HepG2 (cell line): ENCODE measurements around the gene C18orf54. TPM values are rescaled to one million over a fixed set of nuclear protein-coding genes. Genes with fewer than 3 reads are reported as not detected.

ENCODE experiments used
- ATF7-NPFF ChIP-seq: sonication (generic); formaldehyde crosslinking; IDR thresholded peaks from 2 replicates; pipeline ENCODE4 v1.8.1; 2023; ENCODE audit warnings: mild to moderate bottlenecking, low read depth, missing genetic modification reagents, moderate library complexity
- HDAC6 ChIP-seq: fragments of 200-600 bp; sonication (generic); IDR thresholded peaks from 2 replicates; pipeline ENCODE4 v1.7.0; 2017; ENCODE audit warnings: mild to moderate bottlenecking, antibody characterized with exemption, low read length, low read depth
- JUN ChIP-seq: sonication (generic); formaldehyde crosslinking; IDR thresholded peaks from 2 replicates; pipeline ENCODE4 v1.4.0; 2020; ENCODE audit warnings: mild to moderate bottlenecking, missing genetic modification reagents
- KDM6A ChIP-seq: IDR thresholded peaks from 2 replicates; pipeline ENCODE4 v1.6.1; 2016; ENCODE audit warnings: low read depth
- MLLT10 ChIP-seq: sonication (generic); formaldehyde crosslinking; IDR thresholded peaks from 2 replicates; pipeline ENCODE4 v1.4.0; 2020; ENCODE audit warnings: missing genetic modification reagents
- MYC ChIP-seq: sonication (generic); formaldehyde crosslinking; IDR thresholded peaks from 2 replicates; pipeline ENCODE4 v1.9.0; 2021; ENCODE audit warnings: missing genetic modification reagents, borderline replicate concordance
- NR1H2 ChIP-seq: sonication (generic); formaldehyde crosslinking; IDR thresholded peaks from 2 replicates; pipeline ENCODE4 v1.8.1; 2022; ENCODE audit warnings: low read depth, missing genetic modification reagents, borderline replicate concordance
- PHF20 ChIP-seq: sonication (generic); formaldehyde crosslinking; IDR thresholded peaks from 2 replicates; pipeline ENCODE4 v1.5.0; 2020; ENCODE audit warnings: mild to moderate bottlenecking, missing genetic modification reagents
- POLR2AphosphoS2 ChIP-seq: IDR thresholded peaks from 2 replicates; pipeline ENCODE4 v1.6.1; 2011; ENCODE audit warnings: low read depth, low read length, improper control_type of control experiment
- RFX1 ChIP-seq: fragments of 450-650 bp; IDR thresholded peaks from 2 replicates; pipeline ENCODE4 v1.6.1; 2017
- TOPORS ChIP-seq: sonication (generic); formaldehyde crosslinking; IDR thresholded peaks from 2 replicates; pipeline ENCODE4 v1.8.0; 2023; ENCODE audit warnings: mild to moderate bottlenecking, missing genetic modification reagents
- ZMAT3 ChIP-seq: sonication (generic); formaldehyde crosslinking; conservative IDR thresholded peaks from 2 replicates; pipeline ENCODE4 v1.7.0; 2021; ENCODE audit warnings: missing genetic modification reagents
- ZNF335 ChIP-seq: sonication (generic); formaldehyde crosslinking; IDR thresholded peaks from 2 replicates; pipeline ENCODE4 v1.4.0; 2020; ENCODE audit warnings: missing genetic modification reagents
- ZNF44 ChIP-seq: sonication (generic); formaldehyde crosslinking; IDR thresholded peaks from 2 replicates; pipeline ENCODE4 v1.5.1; 2020; ENCODE audit warnings: mild to moderate bottlenecking, missing genetic modification reagents
- ZNF510 ChIP-seq: sonication (generic); formaldehyde crosslinking; IDR thresholded peaks from 2 replicates; pipeline ENCODE4 v1.4.0; 2020; ENCODE audit warnings: low read depth, mild to moderate bottlenecking, missing genetic modification reagents
- ZNF549 ChIP-seq: sonication (generic); formaldehyde crosslinking; IDR thresholded peaks from 2 replicates; pipeline ENCODE4 v1.5.0; 2020; ENCODE audit warnings: missing genetic modification reagents
- ZNF552 ChIP-seq: sonication (generic); formaldehyde crosslinking; IDR thresholded peaks from 2 replicates; pipeline ENCODE4 v1.9.0; 2022; ENCODE audit warnings: missing genetic modification reagents, mild to moderate bottlenecking, borderline replicate concordance
- ZNF556 ChIP-seq: sonication (generic); formaldehyde crosslinking; IDR thresholded peaks from 2 replicates; pipeline ENCODE4 v1.4.0; 2020; ENCODE audit warnings: mild to moderate bottlenecking, missing genetic modification reagents, borderline replicate concordance
- ZNF766 ChIP-seq: sonication (generic); formaldehyde crosslinking; IDR thresholded peaks from 2 replicates; pipeline ENCODE4 v1.5.0; 2020; ENCODE audit warnings: missing genetic modification reagents, borderline replicate concordance
- ZNF782 ChIP-seq: sonication (generic); formaldehyde crosslinking; IDR thresholded peaks from 2 replicates; pipeline ENCODE4 v1.4.0; 2020; ENCODE audit warnings: missing genetic modification reagents, mild to moderate bottlenecking, borderline replicate concordance
- ZSCAN22 ChIP-seq: sonication (generic); formaldehyde crosslinking; IDR thresholded peaks from 2 replicates; pipeline ENCODE4 v1.4.0; 2020; ENCODE audit warnings: mild to moderate bottlenecking, missing genetic modification reagents
- polyA plus RNA-seq, 8 experiments: library from polyadenylated mRNA; depleted of rRNA in 3 of 8; stranded (reverse) in 7 of 8; unstranded in 1 of 8; fragments of >200 nt; fragmentation: Illumina TruSeq in 4 of 8; extraction: Trizol in 4 of 8; gene quantifications; 2 replicates each; pipeline versions ENCODE4 v1.2.1 to v1.2.3, GENCODE V29; 2011 to 2016; ENCODE audit warnings: low read depth in 4 of 8, missing spikeins in 1 of 8, mixed read lengths in 1 of 8; ENCODE audit not compliant: insufficient read depth in 1 of 8
- total RNA-seq, 5 experiments: library from RNA; depleted of rRNA; stranded (reverse); fragments of >200 nt; fragmentation: Illumina TruSeq; extraction: Trizol; gene quantifications; 2 replicates each; pipeline ENCODE4 v1.2.3, GENCODE V29; 2016; ENCODE audit warnings: low read depth in 1 of 5
- TF ChIP-seq, protein P1 (sequence below): IDR thresholded peaks from 2 replicates; pipeline ENCODE4 v1.6.1; 2016; ENCODE audit warnings: low read depth
- TF ChIP-seq, protein P2 (sequence below): sonication (generic); formaldehyde crosslinking; IDR thresholded peaks from 2 replicates; pipeline ENCODE4 v1.8.1; 2023; ENCODE audit warnings: mild to moderate bottlenecking, missing genetic modification reagents
- TF ChIP-seq, protein P3 (sequence below): sonication (generic); formaldehyde crosslinking; IDR thresholded peaks from 2 replicates; pipeline ENCODE4 v1.4.0; 2020; ENCODE audit warnings: missing genetic modification reagents
- TF ChIP-seq, protein P4 (sequence below): IDR thresholded peaks from 2 replicates; pipeline ENCODE4 v1.6.1; 2016; ENCODE audit warnings: low read depth, control low read depth
- TF ChIP-seq, protein P5 (sequence below): IDR thresholded peaks from 2 replicates; pipeline ENCODE4 v1.6.1; 2016; ENCODE audit warnings: low read depth, borderline replicate concordance

The C18orf54 gene
- total and polyA plus RNA-seq, 2 of the 13 experiments (the other 11 are each of a cell fraction or from before 2014, with no cell fraction given): 1.8 to 2.5 TPM

DNA sequence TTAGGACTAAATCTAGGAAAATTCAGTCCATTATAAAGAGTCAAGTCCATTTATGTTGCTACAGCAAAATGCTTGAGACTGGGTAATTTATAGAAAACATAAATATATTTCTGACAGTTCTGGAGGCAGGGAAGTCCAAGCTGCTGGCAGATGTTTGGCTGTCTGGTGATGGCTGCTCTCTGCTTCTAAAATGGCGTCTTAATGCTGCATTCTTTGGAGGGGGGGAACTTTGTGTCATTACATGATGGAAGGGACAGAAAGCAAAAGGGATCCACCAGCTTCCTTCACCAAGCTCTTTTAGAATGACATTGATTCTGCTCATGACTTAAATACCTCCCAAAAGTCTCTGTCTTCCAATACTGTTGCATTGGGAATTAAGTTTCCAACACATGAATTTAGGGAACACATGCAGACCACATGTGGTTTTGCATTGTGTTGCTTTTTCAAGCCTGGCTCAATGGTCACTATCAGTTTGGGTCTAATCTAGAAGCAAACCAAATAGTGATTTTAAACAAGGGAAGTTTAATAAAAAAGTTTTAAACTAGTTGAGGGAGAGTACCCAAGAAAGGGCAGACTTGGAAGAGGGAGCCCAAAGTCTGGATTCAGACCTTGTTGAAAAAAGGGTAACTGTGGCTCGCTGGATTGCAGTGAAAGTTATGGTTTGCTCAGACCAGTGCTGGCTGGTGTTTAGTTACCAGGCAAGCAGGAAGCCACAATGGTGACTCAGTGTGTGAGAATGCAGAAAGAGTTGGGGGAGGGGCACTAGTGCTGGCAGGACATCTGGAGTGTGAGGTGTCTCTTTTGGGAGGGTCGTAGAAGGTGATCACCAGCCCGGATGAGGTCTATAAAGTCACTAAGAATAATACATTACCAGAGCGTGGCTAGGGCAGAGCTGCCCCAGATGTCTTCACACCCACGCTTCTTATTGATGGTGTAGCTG is 30.8 kb downstream of the C18orf54 start (continued):
- TF ChIP-seq, protein P1, sequence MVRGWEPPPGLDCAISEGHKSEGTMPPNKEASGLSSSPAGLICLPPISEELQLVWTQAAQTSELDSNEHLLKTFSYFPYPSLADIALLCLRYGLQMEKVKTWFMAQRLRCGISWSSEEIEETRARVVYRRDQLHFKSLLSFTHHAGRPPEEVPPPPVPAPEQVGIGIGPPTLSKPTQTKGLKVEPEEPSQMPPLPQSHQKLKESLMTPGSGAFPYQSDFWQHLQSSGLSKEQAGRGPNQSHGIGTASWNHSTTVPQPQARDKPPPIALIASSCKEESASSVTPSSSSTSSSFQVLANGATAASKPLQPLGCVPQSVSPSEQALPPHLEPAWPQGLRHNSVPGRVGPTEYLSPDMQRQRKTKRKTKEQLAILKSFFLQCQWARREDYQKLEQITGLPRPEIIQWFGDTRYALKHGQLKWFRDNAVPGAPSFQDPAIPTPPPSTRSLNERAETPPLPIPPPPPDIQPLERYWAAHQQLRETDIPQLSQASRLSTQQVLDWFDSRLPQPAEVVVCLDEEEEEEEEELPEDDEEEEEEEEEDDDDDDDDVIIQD: peak; percentile 40; the same call in 1 of the 2 replicates
- TF ChIP-seq ZNF335 (peak; percentile 58; the same call in 1 of the 2 replicates), HDAC6 (no peak), RFX1 (no peak), NR1H2 (CRISPR knock-in tag) (no peak), ZMAT3 (CRISPR knock-in tag) (no peak), ZNF782 (CRISPR knock-in tag) (no peak), ZNF510 (CRISPR knock-in tag) (no peak), ZNF44 (CRISPR knock-in tag) (no peak), KDM6A (CRISPR knock-in tag) (peak; percentile 41; the same call in 1 of the 2 replicates), ATF7-NPFF (CRISPR knock-in tag) (no peak), TOPORS (CRISPR knock-in tag) (no peak), ZNF552 (CRISPR knock-in tag) (no peak), JUN (CRISPR knock-in tag) (peak; percentile 65; the same call in 1 of the 2 replicates), PHF20 (CRISPR knock-in tag) (no peak), ZSCAN22 (CRISPR knock-in tag) (no peak), ZNF766 (CRISPR knock-in tag) (no peak), ZNF549 (CRISPR knock-in tag) (no peak), POLR2AphosphoS2 (no peak), ZNF556 (no peak), MLLT10 (CRISPR knock-in tag) (no peak), MYC (CRISPR knock-in tag) (no peak)
- TF ChIP-seq, protein P2, sequence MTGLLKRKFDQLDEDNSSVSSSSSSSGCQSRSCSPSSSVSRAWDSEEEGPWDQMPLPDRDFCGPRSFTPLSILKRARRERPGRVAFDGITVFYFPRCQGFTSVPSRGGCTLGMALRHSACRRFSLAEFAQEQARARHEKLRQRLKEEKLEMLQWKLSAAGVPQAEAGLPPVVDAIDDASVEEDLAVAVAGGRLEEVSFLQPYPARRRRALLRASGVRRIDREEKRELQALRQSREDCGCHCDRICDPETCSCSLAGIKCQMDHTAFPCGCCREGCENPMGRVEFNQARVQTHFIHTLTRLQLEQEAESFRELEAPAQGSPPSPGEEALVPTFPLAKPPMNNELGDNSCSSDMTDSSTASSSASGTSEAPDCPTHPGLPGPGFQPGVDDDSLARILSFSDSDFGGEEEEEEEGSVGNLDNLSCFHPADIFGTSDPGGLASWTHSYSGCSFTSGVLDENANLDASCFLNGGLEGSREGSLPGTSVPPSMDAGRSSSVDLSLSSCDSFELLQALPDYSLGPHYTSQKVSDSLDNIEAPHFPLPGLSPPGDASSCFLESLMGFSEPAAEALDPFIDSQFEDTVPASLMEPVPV (CRISPR knock-in tag): no peak
- TF ChIP-seq, protein P3, sequence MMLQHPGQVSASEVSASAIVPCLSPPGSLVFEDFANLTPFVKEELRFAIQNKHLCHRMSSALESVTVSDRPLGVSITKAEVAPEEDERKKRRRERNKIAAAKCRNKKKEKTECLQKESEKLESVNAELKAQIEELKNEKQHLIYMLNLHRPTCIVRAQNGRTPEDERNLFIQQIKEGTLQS (CRISPR knock-in tag): peak; percentile 94
- TF ChIP-seq, protein P4, sequence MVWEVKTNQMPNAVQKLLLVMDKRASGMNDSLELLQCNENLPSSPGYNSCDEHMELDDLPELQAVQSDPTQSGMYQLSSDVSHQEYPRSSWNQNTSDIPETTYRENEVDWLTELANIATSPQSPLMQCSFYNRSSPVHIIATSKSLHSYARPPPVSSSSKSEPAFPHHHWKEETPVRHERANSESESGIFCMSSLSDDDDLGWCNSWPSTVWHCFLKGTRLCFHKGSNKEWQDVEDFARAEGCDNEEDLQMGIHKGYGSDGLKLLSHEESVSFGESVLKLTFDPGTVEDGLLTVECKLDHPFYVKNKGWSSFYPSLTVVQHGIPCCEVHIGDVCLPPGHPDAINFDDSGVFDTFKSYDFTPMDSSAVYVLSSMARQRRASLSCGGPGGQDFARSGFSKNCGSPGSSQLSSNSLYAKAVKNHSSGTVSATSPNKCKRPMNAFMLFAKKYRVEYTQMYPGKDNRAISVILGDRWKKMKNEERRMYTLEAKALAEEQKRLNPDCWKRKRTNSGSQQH (CRISPR knock-in tag): no peak
- TF ChIP-seq, protein P5, sequence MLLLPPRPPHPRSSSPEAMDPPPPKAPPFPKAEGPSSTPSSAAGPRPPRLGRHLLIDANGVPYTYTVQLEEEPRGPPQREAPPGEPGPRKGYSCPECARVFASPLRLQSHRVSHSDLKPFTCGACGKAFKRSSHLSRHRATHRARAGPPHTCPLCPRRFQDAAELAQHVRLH: no peak
